Activated T-cell treated with anti-CD3 and anti-CD28 coated beads for 1 hour (primary cell): ENCODE results near the gene TRERF1.
"Not testable (repeated sequence)": the region's sequence is repeated elsewhere in the genome, so short reads cannot be mapped to it uniquely, and the experiment has no call there.

ENCODE experiments used
- DNase-seq: peaks from one replicate; pipeline ENCODE4 v3.0.0-alpha.2; 2020; ENCODE audit warnings: low read depth

The TRERF1 gene

GRCh38 chr6:42451333-42452170 is at the start of gene TRERF1:
TSS of gene TRERF1 (minus strand) at chr6:42451926. CDS start at chr6:42269590, 182,336 bp downstream.
- DNase-seq: peak; percentile 45

GRCh38 chr6:42498473-42499128 is 46.9 kb upstream of the TRERF1 start:
- DNase-seq: no peak

- DNase-seq: no peak
Observed at GRCh38 chr6:42493914-42494539, 42.3 kb upstream of the TRERF1 start.

- DNase-seq: no peak
Observed at GRCh38 chr6:42488129-42488528, 36.4 kb upstream of the TRERF1 start.

GRCh38 chr6:42484261-42484660 is 32.5 kb upstream of the TRERF1 start:
- DNase-seq: no peak

- DNase-seq: no peak
Observed at GRCh38 chr6:42482174-42482573, 30.4 kb upstream of the TRERF1 start.

GRCh38 chr6:42471714-42472113 is 20.0 kb upstream of the TRERF1 start:
- no peak for DNase-seq

- no peak for DNase-seq
Observed at GRCh38 chr6:42471142-42471541, 19.4 kb upstream of the TRERF1 start.

- no peak for DNase-seq
Observed at GRCh38 chr6:42468273-42468672, 16.5 kb upstream of the TRERF1 start.

GRCh38 chr6:42467651-42468050 is 15.9 kb upstream of the TRERF1 start:
- no peak for DNase-seq

- DNase-seq: not testable (repeated sequence)
Observed at GRCh38 chr6:42466470-42466869, 14.7 kb upstream of the TRERF1 start.

GRCh38 chr6:42462474-42462972 is 10.8 kb upstream of the TRERF1 start:
- no peak for DNase-seq

- no peak for DNase-seq
Observed at GRCh38 chr6:42460883-42461282, 9.2 kb upstream of the TRERF1 start.

- DNase-seq: no peak
Observed at GRCh38 chr6:42459888-42460287, 8.2 kb upstream of the TRERF1 start.

GRCh38 chr6:42454428-42454791 is 2.7 kb upstream of the TRERF1 start:
- no peak for DNase-seq

GRCh38 chr6:42453654-42454427 is 2.1 kb upstream of the TRERF1 start:
- DNase-seq: no peak

- DNase-seq: peak; percentile 62
Observed at GRCh38 chr6:42453031-42453653, 1.4 kb upstream of the TRERF1 start.

- DNase-seq: peak; percentile 26
Observed at GRCh38 chr6:42452171-42453030, 675 bp upstream of the TRERF1 start.

GRCh38 chr6:42450477-42451332 is 1.0 kb downstream of the TRERF1 start:
- DNase-seq: no peak
